ENCODE data around the gene BCAP31.
"Not testable (repeated sequence)": the region's sequence is repeated elsewhere in the genome, so short reads cannot be mapped to it uniquely, and the experiment has no call there.

The BCAP31 gene

DNA sequence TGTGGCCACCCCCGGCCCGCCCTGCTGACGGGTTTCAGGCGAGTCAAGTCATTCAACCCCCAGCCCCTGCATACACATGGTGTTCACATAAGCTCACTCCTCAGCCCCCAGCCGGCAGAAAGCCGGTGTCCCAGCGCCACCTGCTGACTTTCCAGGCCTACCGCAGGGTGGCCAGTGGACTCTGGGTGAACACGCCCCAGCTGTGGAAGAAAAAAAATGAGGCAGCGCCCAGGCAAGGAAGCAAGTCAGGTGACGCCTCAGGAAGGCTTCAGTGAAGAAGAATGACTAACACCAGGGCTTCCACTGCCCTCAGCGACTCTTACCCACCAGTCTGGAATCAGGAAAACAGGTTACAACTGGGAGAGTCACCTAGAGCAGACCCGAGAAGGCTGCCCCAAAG, 15.8 kb downstream of the BCAP31 start:
- peak; percentile 43 for DNase-seq (ENCODE audit: low read depth)

DNA sequence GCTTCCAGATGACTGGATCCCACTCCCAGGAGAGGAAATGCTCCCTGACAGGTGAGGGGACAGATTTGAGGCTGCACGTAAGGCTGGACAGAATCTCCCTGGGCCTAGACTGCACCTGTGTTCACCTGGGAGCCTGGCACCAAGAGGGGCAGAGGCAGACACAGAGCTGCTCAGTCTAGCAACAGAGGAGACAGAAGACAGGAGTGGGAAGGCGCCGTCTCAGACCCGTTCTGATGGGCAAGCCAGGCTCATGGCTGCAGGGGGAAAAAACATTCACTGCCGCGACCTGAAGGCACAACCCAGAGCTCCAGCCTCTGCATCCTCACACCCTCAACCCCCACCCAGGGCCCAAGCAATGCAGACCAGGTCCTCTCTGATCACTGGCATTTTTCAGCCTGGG, 16.8 kb downstream of the BCAP31 start:
- no peak for DNase-seq (ENCODE audit: low read depth)

DNA sequence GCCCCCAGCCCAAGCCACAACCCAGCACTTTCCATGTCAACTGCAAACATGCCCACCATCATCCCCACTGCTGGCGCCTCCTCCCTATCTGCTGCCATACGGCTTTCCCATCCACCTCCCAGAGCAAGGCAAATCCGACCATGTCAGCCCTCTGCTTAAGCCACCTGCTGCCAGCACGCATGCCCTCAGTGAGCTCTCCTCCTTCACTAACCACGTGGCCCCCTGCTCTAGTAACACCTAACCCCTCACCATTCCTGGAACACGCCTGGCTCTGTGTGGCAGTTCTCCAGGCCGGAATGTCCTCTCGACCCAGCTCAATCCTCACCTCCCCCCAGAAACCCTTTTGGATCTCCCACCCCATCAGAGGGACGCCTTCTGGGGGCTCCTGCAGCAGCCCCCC, 17.4 kb downstream of the BCAP31 start:
- DNase-seq (ENCODE audit: low read depth) = no peak

DNA sequence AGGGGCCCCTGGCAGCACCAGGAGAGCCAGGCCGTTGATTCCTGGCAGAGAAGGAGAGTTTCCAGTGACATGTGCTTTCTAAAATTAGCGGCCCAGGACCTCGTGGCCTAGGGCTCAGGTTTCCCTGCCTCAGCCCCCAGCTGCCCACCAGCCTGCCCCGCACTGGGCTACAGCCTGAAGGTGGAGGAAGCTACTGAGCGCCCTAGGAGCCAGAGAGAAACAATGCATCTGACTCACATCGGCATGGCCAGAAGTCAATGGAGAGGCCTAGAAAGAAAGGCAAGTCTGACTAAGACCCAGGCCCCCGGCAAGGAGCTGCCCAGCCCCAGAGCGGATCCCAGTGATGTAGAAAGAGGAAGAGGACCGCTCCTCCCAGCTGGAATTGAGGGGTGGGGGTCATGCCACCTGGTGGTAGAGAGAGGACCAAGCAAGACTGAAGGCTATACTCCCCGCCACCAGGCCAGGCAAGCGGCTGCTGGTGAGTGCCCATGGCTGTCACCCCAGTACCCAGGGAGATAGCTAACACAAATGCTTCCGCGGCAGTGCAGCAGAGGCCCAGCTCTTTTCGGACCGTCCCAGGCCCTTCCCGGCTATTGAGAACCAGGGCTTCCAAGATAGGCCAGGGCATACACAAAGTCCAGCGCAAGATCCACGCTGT, 18.7 kb downstream of the BCAP31 start:
- DNase-seq (ENCODE audit: low read depth) = not testable (repeated sequence)

DNA sequence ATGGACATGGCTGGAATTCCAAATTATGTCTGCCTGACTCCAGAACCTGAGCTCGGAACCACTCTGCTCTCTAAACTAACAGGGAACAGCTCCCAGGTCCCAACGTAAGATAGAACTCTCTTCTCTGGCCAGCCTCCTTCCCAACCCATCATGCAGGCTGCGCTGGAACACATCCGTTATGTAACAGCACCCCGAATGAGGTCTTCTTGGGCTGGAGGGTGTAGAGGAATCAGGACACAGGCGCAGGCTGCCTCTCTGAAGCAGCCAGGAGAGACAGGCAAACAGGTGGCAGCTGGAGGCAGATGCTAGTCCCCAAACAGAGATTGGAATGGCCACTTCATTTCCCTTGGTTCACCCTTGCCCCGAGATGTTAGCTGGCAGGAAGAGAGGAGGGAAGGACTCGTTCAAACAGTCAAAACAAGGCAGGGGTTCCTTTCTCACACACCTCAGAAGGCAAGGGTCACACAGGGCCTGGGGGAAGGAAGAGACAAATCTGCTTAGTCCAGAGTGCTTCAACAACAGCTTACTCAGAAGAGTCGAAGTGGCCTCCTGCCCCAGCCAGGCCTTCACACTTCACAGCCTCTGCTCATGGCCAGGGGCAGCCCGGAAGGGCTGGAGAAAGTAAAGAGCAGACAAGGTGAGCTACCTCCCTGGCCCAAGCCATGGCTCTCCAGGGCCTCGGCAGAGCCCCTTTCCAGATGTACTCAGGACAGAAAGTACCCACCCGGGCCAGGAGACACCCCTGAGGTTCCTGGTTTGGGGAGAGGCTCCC, 19.4 kb downstream of the BCAP31 start:
- not testable (repeated sequence) for DNase-seq (ENCODE audit: low read depth)

DNA sequence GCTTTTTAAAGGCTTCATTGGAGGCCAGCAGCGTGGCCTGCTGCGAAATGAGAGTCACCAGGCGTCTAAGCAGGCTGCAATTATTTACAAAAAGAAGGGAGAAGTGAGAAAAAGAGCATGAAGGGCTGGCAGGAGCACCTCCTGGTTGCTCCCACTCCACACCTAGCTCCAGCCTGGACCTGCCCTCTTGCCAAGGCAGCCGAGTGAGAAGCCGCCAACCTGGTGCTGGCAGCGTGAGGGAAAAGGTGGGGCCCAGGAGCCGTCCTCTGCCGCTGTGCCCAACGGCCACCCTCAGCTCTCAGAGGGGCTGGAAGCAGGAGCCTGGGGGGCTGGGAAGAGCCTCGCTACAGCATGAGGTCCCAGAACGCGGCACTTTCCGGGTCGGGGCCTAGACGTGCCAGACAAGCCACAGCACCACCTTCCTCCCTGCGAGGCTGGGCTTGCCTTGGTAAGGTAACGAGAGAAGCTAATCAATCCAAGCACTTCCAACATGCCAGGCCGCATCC, 20.1 kb downstream of the BCAP31 start:
- no peak for DNase-seq (ENCODE audit: low read depth)

DNA sequence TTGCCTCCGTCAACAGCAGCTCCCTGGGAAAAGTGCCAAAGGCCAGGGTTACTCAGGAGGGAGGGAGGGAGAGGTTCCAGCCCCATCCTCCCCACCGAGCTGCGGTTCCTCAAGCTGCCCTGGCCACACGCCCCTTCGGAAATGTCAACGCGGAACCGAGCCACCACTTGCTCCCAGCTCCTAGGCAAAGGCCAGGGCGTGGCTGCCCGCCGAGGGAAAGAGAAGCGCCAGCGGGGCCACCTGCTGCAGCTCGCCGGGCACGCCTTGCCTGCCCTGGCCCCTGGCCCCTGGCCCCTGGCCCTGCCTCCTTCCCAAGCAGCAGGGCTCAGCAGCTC, 21.2 kb downstream of the BCAP31 start:
- no peak for DNase-seq (ENCODE audit: low read depth)

DNA sequence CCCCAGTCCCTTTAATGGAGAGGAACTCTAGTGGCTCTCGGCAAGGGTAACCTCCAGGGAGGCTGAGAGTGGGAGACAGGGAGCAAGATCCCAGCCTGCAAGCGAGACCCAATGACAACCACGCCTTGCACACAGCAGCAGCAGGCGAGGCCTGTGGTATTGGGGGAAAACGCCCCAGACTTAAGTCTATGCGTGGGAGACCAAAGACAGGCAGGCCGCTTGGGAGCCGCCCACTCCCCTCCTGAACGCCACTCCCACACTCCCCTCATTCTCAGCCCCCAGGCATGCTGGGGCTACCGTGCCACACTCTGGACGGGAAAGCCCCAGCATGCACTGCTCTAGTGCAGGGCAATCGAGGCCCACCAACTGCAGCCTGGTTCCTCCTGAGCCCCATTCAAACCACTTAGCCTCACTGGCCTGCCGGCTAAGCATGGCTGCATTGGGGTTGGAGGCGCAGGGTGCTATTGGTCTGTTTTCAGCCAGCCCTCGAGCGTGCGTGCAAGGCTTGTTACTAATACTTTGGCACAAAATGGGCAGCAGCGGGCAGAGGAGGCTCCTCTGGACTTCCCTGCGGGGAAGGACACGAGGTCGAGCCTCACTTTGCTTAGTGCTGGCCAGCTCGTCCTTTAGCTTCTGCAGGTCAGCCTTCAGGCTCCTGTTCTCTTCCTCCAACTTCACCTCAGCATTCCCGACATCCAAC, 21.7 kb downstream of the BCAP31 start:
- no peak for DNase-seq (ENCODE audit: low read depth)

DNA sequence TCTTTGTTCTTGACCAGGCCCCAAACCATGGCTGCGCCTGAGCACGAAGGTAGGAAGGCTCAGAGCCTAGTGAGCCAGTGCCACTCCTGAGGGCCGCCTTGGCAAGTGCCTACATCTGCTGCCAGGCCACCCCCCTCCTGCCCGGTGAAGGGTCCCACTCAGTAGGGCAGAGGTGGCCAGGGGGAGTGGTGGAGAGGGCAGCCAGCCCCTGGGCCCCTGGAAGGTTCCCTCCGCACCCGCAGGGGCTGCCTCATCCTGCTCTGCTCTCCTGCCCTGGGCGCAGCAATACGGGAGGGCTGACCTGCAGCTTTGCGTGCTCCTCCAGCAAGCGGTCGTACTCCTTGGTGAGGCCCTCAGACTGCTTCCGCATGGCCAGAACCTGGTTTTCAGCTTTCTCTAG, 22.5 kb downstream of the BCAP31 start:
- no peak for DNase-seq (ENCODE audit: low read depth)

DNA sequence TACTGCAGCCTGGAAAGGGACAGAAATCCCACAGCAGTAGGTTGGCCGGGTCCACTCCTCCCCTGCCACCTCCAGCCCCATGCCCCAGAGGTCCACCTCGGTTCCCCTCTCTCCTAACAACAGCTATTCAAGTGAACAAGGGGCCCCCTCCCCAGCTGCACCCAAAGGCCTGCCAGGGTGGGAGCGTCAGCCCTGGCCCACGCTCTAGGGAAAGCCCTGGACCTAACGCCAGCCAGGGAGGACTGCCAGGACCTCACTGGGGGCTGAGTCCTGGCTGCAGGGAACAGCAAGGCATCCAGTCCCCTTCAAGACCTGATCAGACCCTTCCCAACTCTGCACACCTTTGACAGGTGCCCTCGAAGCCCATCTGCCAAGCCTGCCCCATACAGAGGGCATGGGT, 23.2 kb downstream of the BCAP31 start:
- DNase-seq (ENCODE audit: low read depth) = no peak

DNA sequence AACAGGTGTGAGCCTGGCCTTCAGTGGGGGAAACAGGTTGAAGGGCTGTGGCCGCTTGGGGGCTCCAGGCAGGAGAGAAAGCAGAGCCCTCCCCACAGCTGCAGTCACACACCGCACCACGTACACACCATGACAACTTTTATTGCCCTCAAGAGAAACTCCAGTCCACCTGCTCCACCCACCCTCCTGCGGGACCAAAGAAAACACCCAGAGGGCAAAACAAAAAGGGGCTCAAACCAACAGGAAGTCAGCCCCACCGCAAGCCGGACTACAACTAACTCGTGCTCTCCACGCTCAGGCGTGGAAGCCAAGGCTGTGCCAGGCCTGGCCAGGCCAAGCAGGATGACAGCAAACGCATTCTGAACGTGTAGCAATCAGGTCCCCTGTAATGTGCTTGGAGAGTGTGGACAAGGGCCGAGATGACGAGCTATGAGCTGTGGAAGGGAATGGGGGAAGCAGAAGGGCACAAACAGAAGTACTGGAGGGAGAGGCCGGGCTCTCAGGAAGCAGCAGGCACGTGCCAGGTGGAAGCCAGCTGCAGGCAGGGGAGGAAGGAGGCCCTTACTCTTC, 23.7 kb downstream of the BCAP31 start:
- no peak for DNase-seq (ENCODE audit: low read depth)

DNA sequence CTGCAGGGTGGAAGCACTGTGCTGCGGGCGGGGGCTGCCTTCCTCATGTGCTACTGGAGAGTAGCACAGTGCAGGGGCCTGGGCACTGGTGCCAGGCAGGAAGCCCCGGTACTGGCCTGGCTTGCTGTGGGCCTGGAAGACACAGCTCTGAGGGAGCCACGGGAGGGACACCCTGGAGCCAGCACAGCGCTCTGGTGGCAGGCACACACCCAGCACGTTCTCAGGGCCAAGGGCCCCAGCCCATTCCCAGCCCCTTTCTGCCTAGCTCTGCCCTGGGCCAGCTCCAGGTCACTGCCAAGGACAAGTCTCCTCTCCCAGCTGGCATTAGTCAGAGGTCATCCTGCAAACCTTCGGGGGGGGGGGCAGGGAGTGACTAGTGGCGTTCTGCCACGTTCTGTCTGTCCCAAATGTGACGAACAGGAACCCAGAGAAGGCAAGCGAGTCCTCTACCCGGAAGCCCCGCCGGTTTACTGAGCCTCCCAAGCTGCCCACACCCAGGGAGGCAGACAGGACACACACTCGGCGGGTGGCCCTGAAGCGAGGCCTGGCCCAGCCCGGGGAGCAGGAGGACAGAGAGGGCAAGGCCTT, 24.3 kb downstream of the BCAP31 start:
- not testable (repeated sequence) for DNase-seq (ENCODE audit: low read depth)

DNA sequence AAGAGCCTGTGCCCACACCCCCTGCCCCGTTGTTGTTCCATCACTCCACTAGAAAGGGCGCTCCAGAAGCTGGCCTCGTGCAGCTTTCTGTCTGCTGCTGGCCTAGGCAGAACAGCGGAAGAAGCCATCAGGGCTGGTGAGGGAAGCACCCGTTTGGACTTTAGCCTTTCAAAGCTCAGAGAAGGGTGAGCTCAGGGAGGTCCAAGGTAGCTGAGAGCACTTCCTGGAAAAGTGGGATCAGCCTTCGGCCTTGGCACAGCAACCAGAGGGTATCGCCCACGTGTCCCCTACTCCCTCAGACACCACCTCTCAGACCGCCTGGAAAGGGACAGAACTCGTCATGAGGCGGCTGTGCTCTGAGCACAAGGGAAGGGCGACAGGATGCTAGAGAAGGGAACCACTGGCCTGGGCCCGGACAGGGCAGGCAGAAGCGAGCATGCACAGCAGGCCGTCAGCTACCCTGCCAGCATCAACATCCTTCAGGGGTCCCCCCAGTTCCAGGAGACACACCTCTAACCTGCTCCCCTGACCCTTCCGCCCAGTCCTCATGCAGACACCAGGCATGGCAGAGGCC, 24.9 kb downstream of the BCAP31 start:
- DNase-seq (ENCODE audit: low read depth) = not testable (repeated sequence)

DNA sequence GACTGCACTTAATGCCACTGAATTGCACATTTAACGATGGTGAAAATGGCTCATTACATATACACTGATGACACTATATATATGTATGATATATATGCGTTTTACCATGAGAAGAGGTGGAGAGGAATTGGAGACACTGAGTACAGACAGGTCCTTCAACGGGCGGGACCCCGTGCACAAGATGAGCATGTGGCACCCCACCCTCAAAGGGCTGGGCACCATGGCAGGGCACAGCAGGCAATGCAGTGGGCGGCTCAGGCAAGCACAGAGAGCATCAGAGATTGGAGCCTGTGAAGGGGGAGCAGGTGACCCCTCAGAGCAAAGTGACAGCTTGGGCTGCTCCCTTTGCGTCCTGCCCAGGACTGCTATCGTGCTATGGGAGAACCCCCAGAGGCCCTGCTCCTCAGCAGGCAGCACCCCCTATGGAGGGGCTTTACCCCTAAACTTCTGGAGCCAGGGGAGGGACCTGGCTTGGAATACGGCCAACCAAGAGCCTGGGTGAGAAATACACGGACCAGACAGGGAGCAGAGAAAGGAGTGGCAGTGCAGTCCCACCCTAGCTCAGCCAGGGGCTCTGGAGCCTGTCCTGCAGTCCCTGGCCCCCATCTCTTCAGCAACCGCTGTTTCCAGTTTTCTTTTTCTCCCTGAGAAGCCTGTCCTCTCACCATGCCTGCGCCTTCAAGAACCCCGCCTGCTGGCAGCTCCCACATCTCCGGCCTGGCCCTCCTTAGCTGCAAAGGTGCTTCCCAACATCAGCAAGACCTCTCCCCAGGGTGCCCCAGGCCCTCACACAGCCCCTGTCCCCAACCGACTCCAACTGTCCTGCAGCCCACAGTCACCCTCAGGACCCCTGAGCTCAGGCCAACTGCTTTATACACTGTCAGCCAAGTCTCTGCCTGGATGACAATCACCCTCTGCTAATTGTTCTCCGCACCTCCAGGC, 26.0 kb downstream of the BCAP31 start:
- DNase-seq (ENCODE audit: low read depth) = no peak

DNA sequence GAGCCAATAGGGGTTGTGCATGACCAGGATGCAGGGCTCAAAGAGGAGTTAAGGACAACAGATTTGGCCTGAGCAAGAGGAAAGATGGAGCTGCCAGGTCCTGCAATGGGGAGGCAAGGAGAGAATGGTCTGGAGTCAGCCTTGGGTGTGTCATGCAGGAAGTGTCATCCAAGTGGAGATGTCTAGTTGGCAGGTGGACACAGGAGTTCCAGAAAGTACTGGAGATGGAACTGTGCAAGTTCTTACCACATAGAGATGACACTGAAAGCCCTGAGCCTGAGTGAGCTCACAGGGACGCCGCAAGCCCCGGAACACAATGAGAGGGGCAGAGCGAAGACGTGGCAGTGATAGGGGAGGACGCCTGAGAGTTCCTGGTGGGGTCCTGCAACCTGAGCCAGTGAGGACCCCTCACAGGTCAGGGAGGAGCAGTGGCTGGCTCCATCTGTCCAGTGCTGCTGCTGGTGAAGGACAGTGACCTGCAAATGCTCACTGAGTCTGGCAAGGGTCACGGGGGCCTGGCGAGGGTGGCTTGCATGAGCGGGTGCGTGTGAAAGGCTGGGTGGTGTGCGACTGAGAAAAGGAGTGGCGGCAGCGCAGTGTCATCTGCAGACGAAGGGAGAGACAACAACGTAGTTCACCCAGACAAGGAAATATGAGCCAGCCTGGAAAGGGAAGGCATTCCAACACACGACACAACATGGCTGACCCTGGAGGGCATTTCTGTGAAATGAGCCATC, 27.0 kb downstream of the BCAP31 start:
- not testable (repeated sequence) for DNase-seq (ENCODE audit: low read depth)

DNA sequence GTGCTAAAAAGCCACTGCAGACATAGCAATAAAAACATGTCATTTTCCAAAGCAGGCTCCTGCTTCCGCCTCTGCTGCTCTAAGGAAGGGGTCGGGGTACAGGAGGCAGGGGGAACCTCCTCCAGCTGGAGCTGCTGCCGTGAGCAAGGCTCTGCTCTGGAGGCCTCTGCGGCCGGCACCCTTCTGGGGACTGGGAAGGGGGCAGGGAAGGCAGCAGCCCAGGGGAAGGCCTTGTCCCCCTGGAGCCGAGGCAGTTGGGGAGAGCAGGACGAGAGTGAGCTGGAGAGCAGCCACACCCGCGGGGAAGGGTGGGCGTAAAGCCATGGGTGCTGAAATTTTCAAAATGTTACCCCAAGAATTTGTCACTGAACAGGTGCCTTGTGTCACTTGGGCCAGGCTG, 27.6 kb downstream of the BCAP31 start:
- not testable (repeated sequence) for DNase-seq (ENCODE audit: low read depth)

DNA sequence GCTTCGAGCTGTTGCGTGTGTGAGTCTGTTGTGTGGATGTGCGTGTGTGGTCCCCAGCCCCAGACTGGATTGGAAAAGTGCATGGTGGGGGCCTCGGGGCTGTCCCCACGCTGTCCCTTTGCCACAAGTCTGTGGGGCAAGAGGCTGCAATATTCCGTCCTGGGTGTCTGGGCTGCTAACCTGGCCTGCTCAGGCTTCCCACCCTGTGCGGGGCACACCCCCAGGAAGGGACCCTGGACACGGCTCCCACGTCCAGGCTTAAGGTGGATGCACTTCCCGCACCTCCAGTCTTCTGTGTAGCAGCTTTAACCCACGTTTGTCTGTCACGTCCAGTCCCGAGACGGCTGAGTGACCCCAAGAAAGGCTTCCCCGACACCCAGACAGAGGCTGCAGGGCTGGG, 28.1 kb downstream of the BCAP31 start:
- DNase-seq (ENCODE audit: low read depth) = no peak

DNA sequence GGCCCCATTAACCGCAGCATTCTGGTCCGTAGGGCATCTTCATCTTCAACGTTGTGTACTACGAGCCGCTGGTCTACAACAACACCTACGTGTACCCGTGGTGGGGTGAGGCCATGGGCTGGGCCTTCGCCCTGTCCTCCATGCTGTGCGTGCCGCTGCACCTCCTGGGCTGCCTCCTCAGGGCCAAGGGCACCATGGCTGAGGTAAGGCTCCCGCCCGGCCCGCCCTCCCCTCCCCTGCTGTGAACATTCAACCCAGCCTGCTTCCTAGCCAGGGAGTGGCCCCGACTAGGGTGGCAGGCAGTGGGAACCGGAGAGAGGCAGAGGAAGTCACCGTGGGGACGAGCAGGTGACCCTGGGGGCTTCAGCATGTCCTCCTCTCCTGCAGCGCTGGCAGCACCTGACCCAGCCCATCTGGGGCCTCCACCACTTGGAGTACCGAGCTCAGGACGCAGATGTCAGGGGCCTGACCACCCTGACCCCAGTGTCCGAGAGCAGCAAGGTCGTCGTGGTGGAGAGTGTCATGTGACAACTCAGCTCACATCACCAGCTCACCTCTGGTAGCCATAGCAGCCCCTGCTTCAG, 29.4 kb downstream of the BCAP31 start:
- DNase-seq (ENCODE audit: low read depth) = no peak

DNA sequence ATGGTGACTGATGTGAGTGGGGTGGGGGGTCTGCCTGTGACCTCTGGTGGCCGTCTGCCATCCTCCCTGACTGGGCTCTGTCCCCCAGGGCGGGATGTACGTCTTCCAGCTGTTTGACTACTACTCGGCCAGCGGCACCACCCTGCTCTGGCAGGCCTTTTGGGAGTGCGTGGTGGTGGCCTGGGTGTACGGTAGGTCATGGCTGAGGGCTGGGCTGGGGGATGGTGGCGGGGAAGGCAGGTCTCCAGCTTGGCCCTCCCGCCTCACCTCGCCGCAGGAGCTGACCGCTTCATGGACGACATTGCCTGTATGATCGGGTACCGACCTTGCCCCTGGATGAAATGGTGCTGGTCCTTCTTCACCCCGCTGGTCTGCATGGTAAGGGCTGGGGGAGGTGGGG, 29.9 kb downstream of the BCAP31 start:
- not testable (repeated sequence) for DNase-seq (ENCODE audit: low read depth)
